Activated CD4-positive, alpha-beta T cell treated with anti-CD3 and anti-CD28 coated beads for 48 hours (primary cell): ENCODE measurements around the gene PRKCH.

ENCODE experiments used
- DNase-seq: peaks from one replicate; pipeline ENCODE4 v3.0.0-alpha.2; 2020

PRKCH gene

GRCh38 chr14:61368781-61369453 lies 47.5 kb downstream of the PRKCH start:
- no peak for DNase-seq

DNA sequence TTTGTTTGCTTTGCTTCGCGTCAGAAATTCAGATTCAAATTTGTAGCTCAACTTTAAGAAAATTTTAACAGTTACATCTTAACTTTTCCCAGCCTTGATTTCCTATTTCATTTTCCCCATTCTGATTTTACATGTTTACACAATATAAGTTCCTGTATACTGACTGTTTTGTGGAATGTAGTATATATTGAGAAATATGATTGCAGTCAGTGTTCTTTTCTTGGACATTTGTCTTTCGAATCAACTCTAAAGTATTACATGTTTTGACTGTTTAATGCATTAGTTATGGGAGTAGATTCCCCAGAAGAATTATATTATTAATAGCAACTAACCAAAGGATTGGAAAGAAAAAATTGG lies 48.1 kb downstream of the PRKCH start:
- DNase-seq, result no peak

- no peak for DNase-seq
Measured at GRCh38 chr14:61372379-61372778, 51.0 kb downstream of the PRKCH start.

DNA sequence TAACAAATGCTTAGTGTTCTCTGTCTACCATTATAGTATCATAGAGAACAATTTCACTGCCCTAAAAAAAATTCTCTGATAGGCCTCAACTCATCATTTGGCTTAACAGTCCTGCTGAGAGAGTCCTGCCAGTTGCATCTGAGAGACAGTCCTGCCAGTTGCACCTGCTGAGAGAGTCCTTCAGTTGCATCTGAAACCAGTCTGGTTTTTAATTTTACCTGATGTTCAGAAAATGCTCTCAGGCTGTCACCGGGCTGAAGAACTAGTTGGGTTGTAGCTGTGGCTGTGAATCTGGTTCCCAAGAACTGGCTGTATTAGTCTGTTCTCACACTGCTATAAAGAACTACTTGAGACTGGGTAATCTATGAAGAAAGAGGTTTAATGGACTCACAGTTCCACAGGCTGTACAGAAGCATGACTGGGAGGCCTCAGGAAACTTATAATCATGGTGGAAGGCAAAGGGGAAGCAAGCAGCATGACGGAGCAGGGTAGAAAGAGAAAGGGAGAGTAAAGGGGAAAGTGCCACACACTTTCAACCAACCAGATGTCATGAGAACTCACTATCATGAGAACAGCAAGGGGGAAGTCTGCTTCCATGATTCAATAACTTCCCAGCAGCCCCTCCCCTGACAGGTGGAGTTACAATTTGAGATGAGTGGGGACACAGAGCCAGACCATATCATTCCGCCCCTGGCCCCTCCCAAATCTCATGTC lies 51.6 kb downstream of the PRKCH start:
- no peak for DNase-seq

GRCh38 chr14:61374284-61374683 lies 52.9 kb downstream of the PRKCH start:
- DNase-seq, result no peak

DNA sequence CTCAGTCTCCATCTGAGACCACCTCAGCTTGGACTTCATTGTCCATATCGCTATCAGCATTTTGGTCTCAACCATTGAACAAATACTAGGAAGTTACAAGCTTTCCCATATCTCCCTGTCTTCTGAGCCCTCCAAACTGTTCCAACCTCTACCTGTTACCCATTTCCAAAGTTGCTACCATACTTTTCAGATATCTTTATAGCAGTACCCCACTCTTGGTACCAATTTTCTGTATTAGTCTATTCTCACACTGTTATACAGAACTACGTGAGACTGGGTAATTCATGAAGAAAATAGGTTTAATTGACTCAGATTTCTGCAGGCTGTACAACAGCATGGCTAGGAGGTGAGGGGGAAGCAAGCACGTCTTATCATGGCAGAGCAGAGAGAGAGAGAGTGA lies 53.8 kb downstream of the PRKCH start:
- DNase-seq, result no peak

DNA sequence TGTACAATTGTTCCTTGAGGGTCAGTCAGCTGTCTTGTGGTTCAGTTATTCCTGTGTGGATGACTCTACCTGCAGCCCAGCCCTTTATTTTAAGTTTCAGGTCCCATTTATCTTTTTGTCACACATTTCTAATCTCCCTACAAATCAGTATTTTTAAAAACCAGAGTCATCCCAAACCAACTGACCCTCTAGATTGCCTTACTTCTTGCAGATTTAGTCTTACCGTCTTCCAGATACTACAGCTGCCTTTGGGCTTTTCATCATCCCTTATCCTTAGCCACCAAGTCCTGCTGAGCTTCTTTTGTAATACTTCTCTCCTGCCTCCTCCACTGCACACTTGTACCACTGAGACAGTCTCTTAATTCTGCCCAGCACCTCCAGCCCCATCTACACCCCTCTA lies 54.9 kb downstream of the PRKCH start:
- no peak for DNase-seq

GRCh38 chr14:61377749-61378148 lies 56.4 kb downstream of the PRKCH start:
- DNase-seq, result no peak

DNA sequence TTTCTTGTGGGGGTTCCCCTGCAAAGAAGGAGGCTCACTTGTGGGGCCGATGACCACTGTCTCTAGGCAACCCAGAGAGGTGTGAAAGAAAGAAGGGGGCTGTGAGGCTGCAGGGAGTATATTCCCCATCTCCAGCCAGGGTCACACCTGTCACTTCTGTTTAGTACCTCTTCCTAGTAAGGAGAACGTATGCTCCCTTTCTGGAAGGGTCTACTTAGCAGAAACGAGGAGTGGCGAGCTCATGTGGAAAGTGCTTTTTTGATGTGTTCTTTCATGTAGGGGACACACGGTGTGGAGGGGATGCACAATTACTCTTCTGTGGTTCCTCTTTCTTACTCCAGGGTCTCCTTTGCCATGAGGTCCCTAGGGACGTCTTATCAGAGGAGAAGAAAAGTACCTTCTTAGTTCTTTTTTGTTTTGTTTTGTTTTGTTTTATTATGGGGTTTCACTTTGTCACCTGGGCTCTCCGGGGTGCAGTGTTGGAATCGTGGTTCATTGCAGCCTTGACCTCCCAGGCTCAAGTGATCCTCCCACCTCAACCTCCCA lies 58.3 kb downstream of the PRKCH start:
- DNase-seq, result no peak

DNA sequence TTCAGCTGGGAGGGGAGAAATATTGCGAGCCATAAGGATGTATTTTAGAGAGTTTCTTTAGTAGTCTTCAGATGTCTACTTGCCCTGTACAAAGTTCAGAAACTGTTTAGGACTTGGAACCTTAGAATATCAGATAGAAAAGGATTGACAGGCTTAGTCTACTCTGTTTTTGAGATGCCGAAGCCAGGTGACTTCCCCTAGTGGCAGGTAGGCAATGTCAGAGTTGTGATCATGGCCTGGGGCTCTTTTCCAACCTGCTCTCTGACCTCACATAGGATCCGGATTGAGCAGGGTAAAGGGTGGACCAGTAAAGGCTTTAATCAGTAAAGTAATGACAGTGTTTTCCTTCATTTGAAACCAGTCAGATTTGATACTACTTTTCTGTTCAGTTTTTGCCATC lies 59.6 kb downstream of the PRKCH start:
- no peak for DNase-seq

GRCh38 chr14:61381553-61381952 lies 60.2 kb downstream of the PRKCH start:
- DNase-seq, result no peak

DNA sequence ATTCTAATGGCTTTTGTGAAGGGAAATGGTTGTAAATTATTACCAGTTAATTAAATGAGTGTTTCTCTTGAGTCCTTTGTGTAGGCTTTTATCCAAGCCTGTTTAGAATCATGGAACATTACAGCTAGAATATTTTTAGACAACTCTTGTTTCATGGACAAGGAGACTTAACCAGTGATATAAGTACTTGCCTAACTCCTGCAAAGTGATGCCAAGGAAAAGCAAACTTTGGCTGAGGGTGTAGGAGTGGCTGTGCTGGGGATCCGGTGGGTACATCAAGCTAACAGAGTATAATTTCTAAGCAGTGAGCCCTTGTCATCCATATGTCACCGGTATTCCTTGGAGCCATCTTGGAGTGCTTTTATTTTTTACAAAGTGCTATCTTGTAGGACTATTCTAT lies 61.5 kb downstream of the PRKCH start:
- DNase-seq, result no peak

- peak; percentile 50 for DNase-seq
Measured at GRCh38 chr14:61385002-61385685, 63.8 kb downstream of the PRKCH start.

GRCh38 chr14:61386173-61386772 lies 64.9 kb downstream of the PRKCH start:
- DNase-seq, result no peak

DNA sequence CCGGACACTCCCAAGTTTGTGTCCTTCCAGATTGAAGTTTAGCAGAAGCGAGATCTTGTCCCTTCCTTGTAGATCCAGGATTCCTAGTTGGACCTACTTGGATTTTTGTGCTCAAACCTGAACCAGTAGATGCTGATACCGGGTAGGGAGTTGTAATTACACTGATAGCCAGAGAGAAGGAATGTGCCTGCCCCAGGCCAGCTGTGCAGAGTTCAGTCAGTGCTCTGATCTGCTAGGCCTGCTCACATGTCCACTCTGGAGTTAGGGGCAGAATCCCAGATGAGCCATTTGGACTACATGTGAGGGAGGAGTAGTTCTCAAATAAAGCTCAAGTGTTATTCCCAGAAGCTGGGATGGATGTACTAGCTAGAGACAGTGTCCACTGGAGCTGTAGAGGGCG lies 65.7 kb downstream of the PRKCH start:
- no peak for DNase-seq

- peak; percentile 48 for DNase-seq
Measured at GRCh38 chr14:61388173-61388975, 67.0 kb downstream of the PRKCH start.

DNA sequence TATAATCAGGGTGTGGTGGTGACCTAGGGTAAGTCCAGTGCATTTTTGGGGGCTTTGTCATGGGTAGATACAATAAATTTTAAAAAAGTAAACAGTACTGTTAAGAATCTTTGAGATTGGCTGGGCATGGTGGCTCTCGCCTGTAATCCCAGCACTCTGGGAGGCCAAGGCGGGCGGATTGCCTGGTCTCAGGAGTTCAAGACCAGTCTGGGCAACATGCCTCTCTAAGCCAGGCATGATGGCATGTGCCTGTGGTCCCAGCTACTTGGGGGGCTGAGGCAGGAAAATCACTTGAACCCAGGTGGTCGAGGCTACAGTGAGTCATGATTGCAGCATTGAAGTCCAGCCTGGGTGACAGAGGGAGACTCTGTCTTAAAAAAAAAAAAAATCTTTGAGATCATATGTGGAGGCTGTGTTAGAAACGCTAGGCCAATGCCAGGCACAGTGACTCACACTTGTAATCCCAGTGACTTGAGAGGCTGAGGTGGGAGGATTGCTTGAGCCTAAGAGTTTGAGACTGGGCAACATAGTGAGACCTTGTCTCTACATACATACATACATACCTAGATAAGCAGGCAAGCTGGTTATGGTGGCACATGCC lies 67.7 kb downstream of the PRKCH start:
- DNase-seq, result peak; percentile 48

DNA sequence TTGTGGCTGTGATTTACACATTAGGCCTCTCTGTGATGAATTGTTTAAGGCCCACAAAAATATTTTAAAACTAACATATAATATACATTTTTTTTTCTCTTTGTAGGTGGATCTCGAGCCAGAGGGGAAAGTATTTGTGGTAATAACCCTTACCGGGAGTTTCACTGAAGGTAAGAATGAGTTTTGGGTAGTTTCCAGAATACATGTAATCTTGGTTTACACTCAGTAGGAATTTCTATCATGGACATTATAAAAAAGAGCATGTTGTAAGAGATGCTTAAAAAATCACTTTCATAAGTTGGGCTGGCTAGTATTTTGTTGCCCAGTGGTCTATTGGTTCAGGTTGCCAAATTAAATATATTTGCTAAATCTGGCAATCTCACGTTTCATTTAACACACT lies 69.7 kb downstream of the PRKCH start:
- no peak for DNase-seq

GRCh38 chr14:61392297-61392696 lies 70.9 kb downstream of the PRKCH start:
- no peak for DNase-seq

DNA sequence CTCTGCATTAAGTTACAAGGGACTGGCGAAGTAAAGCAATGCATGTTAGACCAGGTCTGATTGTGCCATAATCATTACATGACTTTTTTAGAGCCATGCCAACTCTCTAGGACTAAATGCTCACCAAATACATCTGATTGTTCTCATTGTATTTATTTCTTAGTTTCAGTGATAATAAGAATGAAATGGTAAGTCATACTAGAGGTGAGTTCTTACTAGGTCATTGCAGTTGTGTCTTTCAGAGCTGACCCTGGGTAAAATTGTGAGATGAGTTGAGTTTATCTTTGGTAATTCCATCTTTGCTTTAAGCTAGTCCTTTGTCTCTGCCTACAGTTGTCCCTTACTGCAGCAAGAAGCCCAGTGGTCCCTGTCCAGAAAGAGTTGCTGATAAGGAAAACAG lies 73.2 kb downstream of the PRKCH start:
- no peak for DNase-seq

DNA sequence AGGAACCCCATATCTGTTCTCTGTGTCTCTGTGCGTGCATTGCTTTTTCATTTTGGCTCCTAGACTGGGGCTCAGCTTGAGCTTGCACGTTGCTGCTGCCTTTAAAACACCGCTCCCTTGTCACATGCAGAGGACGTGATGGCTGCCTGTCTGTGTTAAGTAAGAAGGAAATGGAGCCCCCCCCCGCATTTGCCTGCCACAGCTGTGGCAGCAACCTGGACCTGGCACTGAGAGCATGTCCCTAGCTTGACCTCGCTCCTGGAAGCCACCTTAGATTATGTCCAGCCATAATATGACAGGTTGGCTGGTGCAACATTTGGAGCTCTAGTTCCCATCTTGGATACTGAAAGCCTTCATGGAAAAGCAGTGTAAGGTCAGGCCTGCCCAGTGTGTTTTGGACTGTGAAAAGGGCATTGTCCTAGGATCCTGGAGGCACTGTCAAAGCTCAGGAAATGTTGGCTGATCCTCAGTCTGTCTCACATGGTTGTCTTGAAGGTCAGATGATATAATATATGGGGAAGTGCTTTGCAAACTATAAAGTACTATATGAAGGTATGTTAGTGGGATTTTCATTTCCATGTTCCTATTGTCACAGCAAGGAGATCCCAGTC lies 73.8 kb downstream of the PRKCH start:
- no peak for DNase-seq

DNA sequence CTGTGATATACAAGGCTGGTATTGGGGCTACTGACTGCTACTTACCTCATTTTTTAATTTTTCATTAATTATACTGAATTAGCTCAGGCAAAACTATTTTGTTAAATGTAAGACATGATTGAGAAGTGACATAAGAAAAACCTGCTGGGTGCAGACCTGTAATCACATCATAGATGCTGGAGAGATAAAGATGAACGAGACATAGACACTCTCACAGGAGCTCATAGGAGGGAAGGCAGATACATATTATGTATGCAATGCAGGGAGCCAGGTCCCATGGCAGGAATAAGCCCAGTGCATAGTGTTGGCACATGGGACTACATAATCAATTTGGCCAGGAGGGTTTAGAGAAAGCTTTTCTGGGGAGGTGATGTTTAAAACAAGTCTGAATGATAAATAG lies 74.9 kb downstream of the PRKCH start:
- no peak for DNase-seq
